Activated naive CD4-positive, alpha-beta T cell treated with anti-CD3 and anti-CD28 coated beads for 36 hours (primary cell): ENCODE data around the gene CEACAM8. TPM values are rescaled to one million over a fixed set of nuclear protein-coding genes. Genes with fewer than 3 reads are reported as not detected.
"Not testable (repeated sequence)": the region's sequence is repeated elsewhere in the genome, so short reads cannot be mapped to it uniquely, and the experiment has no call there.

Source experiments
- CTCF ChIA-PET: fragments of 350-600 bp; sonication (Branson Sonifier 250); formaldehyde crosslinking; loops from one replicate; lab custom pipeline; 2021; ENCODE audit warnings: antibody characterized with exemption; lab: Charles Lee
- DNase-seq: peaks from one replicate; pipeline ENCODE4 v3.0.0-alpha.2; 2020
- H3K27ac Mint-ChIP-seq: one replicate; pipeline ENCODE4 v1.8.0; 2021; ENCODE audit warnings: mild to moderate bottlenecking, mixed read lengths
- H3K27me3 Mint-ChIP-seq: one replicate; pipeline ENCODE4 v1.8.0; 2021; ENCODE audit warnings: low read depth, mixed read lengths
- H3K36me3 Mint-ChIP-seq: one replicate; pipeline ENCODE4 v1.8.0; 2021; ENCODE audit warnings: low read depth, mixed read lengths
- H3K4me1 Mint-ChIP-seq: one replicate; pipeline ENCODE4 v1.8.0; 2021; ENCODE audit warnings: low read depth, mixed read lengths
- H3K4me3 Mint-ChIP-seq: one replicate; pipeline ENCODE4 v1.8.0; 2021; ENCODE audit warnings: mild to moderate bottlenecking, moderate library complexity, mixed read lengths
- H3K9me3 Mint-ChIP-seq: one replicate; pipeline ENCODE4 v1.8.0; 2021; ENCODE audit warnings: mixed read lengths
- intact Hi-C: fragments of 100-400 bp; cut with micrococcal nuclease; formaldehyde crosslinking; loops from one replicate; pipeline ENCODE4 v1.15.1; 2023
- total RNA-seq, 2 experiments: library from RNA; stranded (reverse); gene quantifications; one replicate each; pipeline ENCODE4 v1.2.3, GENCODE V29; 2021

The CEACAM8 gene
- not detected for total RNA-seq

DNA sequence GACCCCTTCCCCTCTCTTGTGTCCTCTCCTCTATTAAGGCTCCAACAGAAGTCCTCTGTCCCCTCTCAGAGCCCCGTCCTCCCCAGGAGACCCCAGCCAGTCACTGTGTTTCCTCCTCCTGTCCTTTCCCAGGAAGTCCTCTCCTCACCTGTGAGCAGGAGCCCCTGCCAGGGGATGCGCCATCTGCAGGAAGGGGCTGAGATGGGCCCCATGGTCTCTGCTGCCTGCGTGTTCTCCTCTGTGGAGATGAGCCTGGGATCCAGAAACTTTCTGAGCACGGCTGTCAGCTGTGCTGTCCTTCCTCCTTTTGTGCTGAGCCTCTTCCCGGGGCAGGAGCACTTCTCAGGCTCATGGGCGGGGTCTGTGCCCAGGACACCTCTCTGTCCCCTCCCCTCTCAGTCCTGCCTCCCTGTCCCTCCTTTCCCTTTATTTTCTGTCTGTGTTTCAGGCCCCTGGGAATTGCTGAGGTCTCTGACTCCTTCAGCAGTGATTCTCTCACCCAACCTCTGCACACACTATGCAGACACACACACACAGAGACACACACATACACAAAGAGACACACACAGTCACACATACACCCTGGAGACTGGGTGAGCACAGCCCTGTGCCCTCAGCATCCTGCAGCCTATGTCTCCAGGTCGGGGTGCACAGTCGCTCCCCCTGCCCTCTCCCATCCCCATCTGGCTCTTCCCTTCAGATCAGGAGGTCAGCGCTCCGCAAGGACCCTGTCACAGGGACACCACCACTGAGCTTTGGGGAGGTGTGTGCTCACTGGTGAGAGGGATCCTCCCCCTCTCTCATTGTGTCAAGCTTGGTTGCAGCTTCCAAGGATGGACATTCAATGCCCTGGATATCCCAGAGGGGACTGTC is at the start of gene CEACAM8:
Gene CEACAM8 (minus strand): TSS at position 308 of the 873 bp plus-strand sequence. CDS start 96 bp downstream, at position 212.
- Mint-ChIP-seq H3K27ac (no peak within 1 kb of the TSS), H3K36me3 (no peaks in the 10 kb centered on the region), H3K9me3 (no peaks in the 10 kb centered on the region), H3K27me3 (peaks cover 2% of the 10 kb centered on the region), H3K4me1 (no peaks in the 10 kb centered on the region), H3K4me3 (no peak within 1 kb of the TSS)
- CTCF ChIA-PET = interaction anchor here (0.8 to 3.3 kb wide), 4 partner anchors 27 to 67 kb away, joined by 3 to 25 read pairs (median 12); no protein-coding TSS in a partner anchor
- intact Hi-C loops = no loop called here
- no peak for DNase-seq

DNA sequence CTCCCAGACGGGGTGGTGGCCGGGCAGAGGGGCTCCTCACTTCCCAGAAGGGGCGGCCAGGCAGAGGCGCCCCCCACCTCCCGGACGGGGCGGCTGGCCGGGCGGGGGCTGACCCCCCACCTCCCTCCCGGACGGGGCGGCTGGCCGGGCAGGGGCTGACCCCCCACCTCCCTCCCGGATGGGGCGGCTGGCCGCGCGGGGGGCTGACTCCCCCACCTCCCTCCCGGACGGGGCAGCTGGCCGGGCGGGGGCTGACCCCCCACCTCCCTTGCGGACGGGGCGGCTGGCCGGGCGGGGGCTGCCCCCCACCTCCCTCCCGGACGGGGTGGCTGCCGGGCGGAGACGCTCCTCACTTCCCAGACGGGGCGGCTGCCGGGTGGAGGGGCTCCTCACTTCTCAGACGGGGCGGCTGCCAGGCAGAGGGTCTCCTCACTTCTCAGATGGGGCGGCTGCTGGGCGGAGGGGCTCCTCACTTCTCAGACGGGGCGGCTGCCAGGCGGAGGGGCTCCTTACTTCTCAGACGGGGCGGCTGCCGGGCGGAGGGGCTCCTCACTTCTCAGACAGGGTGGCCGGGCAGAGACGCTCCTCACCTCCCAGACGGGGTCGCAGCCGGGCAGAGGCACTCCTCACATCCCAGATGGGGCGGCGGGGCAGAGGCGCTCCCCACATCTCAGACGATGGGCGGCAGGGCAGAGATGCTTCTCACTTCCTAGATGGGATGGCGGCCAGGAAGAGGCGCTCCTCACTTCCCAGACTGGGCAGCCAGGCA is 44.8 kb upstream of the CEACAM8 start:
- H3K4me1 Mint-ChIP-seq, H3K4me3 Mint-ChIP-seq, CTCF ChIA-PET, H3K9me3 Mint-ChIP-seq, DNase-seq, H3K27ac Mint-ChIP-seq, H3K36me3 Mint-ChIP-seq: not testable (repeated sequence)
- H3K27me3 Mint-ChIP-seq = peaks cover 15% of the 10 kb centered on the region
- intact Hi-C loops = loop anchor here (10.0 kb wide), 1 partner anchor 135 kb away; no protein-coding TSS in a partner anchor

DNA sequence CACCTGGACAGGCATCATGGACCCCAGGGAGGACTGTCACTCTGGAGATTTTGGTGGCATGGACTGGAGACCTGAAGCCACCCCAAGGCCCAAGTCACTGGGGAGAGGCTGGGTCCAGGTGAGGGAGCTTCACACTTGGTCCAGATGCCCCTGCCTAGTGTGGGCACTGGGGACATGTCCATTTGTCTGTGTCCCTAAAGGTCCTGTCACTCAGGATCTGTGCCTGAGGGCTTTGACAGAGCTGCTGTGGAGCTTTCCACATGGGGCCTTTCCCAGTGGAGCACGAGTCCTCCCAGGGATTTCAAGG is 40.5 kb upstream of the CEACAM8 start:
- DNase-seq = no peak
- no peak overlapping the region for H3K27ac Mint-ChIP-seq
- intact Hi-C loops = loop anchor here (10.0 kb wide), 1 partner anchor 140 kb away; no protein-coding TSS in a partner anchor
- H3K9me3 Mint-ChIP-seq = no peaks in the 10 kb centered on the region
- CTCF ChIA-PET = interaction anchor here (0.5 to 1.5 kb wide), 8 partner anchors 11 to 994 kb away, joined by 3 to 5 read pairs (median 3); partner anchors contain the start of gene CEACAM8
- no peak overlapping the region for H3K4me3 Mint-ChIP-seq
- peaks cover 7% of the 10 kb centered on the region for H3K27me3 Mint-ChIP-seq
- no peaks in the 10 kb centered on the region for H3K36me3 Mint-ChIP-seq
- no peaks in the 10 kb centered on the region for H3K4me1 Mint-ChIP-seq

DNA sequence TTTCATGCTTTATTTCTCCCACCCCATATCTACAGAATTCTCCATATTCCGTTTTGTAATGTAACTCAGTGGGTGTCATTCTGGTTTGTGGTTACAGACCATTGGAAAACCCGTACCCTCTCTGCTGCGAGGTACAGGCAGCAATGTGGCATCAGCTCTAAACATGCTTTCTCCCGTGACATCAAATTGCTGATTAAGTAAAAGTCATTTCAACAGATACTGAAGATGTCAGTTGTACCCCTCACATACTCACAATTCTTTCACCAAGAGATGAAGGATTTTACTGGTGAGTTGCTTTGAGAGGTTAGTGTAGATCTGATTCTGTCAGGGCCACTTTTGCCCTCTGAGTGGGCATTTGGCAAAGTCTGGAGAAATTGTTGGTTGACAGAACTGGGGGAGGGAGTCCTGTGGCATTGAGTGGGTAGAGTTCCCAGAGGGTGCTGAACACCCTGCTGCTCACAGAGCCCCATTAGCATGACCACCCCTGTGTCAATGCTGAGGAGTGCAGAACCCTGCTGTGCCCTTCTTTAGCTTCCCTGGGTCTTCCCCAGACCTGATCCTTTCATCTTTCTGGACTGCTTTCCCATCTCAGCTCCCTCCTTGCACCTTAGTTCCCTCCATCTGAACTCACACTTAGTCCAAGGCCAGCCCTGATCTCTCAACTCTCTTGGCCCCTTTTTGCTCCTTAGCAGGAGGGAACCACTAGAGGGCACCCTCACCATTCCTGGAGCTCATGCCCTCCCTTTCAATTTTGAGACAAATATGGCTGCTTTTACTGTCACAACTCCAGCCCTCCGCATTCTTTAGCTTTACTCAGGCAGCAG is 39.9 kb upstream of the CEACAM8 start:
- H3K27me3 Mint-ChIP-seq = peaks cover 7% of the 10 kb centered on the region
- CTCF ChIA-PET = interaction anchor here (0.5 to 1.5 kb wide), 9 partner anchors 11 to 993 kb away, joined by 3 to 5 read pairs (median 3); partner anchors contain the start of gene CEACAM8
- H3K27ac Mint-ChIP-seq = no peak overlapping the region
- H3K4me3 Mint-ChIP-seq = no peak overlapping the region
- no peaks in the 10 kb centered on the region for H3K9me3 Mint-ChIP-seq
- no peaks in the 10 kb centered on the region for H3K36me3 Mint-ChIP-seq
- intact Hi-C loops = loop anchor here (10.0 kb wide), 1 partner anchor 140 kb away; no protein-coding TSS in a partner anchor
- H3K4me1 Mint-ChIP-seq = no peaks in the 10 kb centered on the region
- DNase-seq = peak; percentile 68

DNA sequence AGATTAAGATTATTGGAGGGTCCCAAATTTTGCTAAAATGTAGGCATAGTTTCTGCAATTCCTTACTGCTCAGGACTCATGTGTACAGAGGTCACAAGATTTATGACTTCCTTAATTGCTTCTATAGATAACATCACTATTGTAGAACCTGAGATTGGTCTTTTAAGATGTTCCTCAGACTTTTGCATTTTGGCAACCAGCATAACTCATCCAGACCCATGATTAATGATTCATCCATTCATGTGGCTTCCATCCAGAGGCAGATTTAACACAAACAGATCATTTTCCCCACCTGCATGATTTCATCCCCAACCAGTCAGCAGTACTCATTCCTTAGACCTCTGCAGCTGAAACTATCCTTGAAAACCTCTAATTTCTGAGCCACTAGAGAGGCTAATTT is 34.5 kb upstream of the CEACAM8 start:
- Mint-ChIP-seq H3K4me1 (peaks cover 7% of the 10 kb centered on the region), H3K9me3 (no peaks in the 10 kb centered on the region), H3K27ac (no peak overlapping the region), H3K36me3 (no peaks in the 10 kb centered on the region), H3K27me3 (peaks cover 4% of the 10 kb centered on the region), H3K4me3 (no peak overlapping the region)
- intact Hi-C loops = no loop called here
- CTCF ChIA-PET = interaction anchor here (1.3 kb wide), 1 partner anchor 32 kb away, joined by 3 read pairs; no protein-coding TSS in a partner anchor
- no peak for DNase-seq

DNA sequence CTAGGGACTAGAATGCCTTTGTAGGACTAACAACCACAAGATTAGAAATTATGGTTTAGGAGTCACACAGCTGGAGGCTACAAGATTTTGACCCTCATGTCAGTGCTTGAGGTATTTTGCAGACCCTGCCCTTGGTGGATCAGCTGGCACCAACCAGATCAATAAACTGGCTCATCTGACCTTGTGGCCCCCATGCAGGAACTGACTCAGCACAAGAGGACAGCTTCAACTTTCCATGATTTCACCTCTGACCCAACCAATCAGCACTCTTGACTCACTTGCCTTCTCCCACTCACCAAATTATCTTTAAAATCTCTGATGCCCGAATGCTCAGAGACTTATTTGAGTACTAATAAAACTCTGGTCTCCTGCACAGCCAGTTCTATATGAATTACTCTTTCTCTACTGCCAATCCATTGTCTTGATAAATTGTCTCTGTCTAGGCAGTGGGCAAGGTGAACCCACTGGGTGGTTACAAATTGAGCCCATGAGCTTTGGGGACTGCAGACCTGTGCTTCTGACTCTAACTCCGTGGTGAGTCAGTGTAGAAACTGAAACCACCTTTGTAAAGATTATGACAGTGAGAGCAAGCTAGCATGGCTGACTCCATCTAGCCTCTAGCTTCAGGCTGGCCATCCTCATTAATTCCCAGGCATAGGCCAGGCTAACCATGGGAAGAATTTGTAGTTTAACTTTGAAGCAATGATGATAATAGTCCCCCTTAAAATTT is 33.9 kb upstream of the CEACAM8 start:
- Mint-ChIP-seq H3K27ac (no peak overlapping the region), H3K9me3 (no peaks in the 10 kb centered on the region), H3K36me3 (no peaks in the 10 kb centered on the region), H3K4me3 (no peak overlapping the region), H3K27me3 (peaks cover 4% of the 10 kb centered on the region), H3K4me1 (peaks cover 7% of the 10 kb centered on the region)
- peak; percentile 15 for DNase-seq
- CTCF ChIA-PET = interaction anchor here (0.7 to 1.3 kb wide), 2 partner anchors 31 to 66 kb away, joined by 3 read pairs; no protein-coding TSS in a partner anchor
- intact Hi-C loops = no loop called here

DNA sequence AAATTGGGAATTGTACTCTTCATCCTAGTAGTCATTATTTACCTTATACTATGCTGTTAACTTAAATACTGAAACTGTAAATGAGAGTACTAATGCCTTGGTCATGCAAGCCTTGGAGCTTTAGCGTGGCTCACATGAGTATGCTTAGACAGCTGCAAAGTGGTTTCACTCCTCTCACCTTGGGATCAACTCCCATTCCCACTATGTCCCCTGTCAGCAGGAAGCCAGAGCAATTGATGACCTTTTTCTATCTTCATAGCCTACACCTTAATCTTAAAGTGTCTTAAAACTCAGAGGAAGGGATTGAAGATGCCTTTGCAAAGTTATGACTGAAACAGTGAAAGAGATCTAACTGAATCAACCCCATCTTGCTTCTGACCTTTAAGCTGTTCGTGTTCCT is 33.2 kb upstream of the CEACAM8 start:
- CTCF ChIA-PET = interaction anchor here (0.6 to 1.3 kb wide), 3 partner anchors 31 to 151 kb away, joined by 3 to 4 read pairs (median 3); no protein-coding TSS in a partner anchor
- intact Hi-C loops = no loop called here
- Mint-ChIP-seq H3K27ac (no peak overlapping the region), H3K36me3 (no peaks in the 10 kb centered on the region), H3K4me1 (peaks cover 7% of the 10 kb centered on the region), H3K9me3 (no peaks in the 10 kb centered on the region), H3K27me3 (peaks cover 4% of the 10 kb centered on the region), H3K4me3 (no peak overlapping the region)
- no peak for DNase-seq

DNA sequence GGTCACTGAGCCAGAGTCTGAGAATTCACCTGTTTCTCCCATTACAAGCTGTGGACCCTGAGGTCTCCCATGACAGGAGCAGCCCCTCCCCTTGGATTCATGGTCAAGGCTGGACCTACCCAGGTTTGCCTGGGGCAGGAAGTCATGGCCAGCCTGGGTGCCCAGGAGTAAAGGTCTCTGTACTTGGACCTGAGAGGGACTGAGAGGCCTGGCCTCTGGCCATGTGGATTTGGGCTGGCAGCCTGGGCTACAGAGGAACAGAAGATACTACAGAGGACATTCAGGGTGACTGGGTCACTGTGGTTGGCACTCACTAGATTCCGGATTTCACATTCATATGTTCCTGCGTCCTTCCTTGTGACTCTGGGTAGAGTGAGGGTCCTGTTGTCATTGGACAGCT is 31.5 kb upstream of the CEACAM8 start:
- H3K27me3 Mint-ChIP-seq = peaks cover 4% of the 10 kb centered on the region
- no peak overlapping the region for H3K27ac Mint-ChIP-seq
- no peaks in the 10 kb centered on the region for H3K9me3 Mint-ChIP-seq
- H3K36me3 Mint-ChIP-seq = no peaks in the 10 kb centered on the region
- no peak overlapping the region for H3K4me3 Mint-ChIP-seq
- DNase-seq = no peak
- CTCF ChIA-PET = no interaction called here
- peaks cover 7% of the 10 kb centered on the region for H3K4me1 Mint-ChIP-seq
- intact Hi-C loops = no loop called here

DNA sequence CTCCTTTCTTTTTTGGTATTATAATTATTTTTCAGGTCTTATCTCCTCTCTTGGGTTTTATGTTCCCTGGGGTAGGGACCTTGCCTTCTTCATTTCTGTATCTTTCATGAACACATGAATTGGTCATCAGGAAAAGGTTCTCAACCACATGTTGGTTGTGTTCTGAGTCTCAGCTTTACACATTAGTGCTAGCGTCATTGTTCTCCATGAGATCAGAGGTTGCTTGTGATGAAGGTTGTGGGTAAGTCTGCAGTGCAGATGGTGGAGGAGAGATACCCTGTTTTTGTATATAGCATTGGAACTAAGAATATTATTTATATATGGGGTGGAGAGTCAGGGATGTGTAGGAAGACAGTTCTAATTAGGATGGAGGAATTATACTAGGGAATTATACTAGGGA is 24.5 kb upstream of the CEACAM8 start:
- intact Hi-C loops = no loop called here
- no peak overlapping the region for H3K27ac Mint-ChIP-seq
- no peak overlapping the region for H3K4me3 Mint-ChIP-seq
- CTCF ChIA-PET = no interaction called here
- DNase-seq = no peak
- no peaks in the 10 kb centered on the region for H3K36me3 Mint-ChIP-seq
- no peaks in the 10 kb centered on the region for H3K9me3 Mint-ChIP-seq
- H3K4me1 Mint-ChIP-seq = no peaks in the 10 kb centered on the region
- H3K27me3 Mint-ChIP-seq = peaks cover 8% of the 10 kb centered on the region

DNA sequence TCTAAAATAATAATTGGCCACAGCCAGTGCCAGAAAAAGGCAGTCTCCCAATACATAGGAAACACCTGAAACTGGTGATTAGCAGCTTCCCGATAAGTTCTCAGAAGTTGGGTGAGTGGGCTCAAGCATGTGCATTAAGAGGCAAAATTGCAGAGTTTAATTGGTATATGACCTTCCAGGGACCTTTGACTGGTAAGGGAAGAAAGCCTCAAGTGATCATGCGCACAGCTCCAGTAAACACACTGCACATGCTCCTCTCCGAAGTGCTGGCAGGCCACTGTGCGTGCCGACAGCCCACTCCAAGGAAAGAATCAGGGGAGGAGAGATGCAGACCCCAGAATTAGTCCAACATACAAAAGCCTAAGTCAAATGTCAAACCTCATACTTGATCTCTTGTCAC is 18.9 kb upstream of the CEACAM8 start:
- Mint-ChIP-seq H3K27me3 (peaks cover 6% of the 10 kb centered on the region), H3K9me3 (no peaks in the 10 kb centered on the region), H3K4me3 (no peak overlapping the region), H3K36me3 (no peaks in the 10 kb centered on the region), H3K27ac (no peak overlapping the region), H3K4me1 (no peaks in the 10 kb centered on the region)
- intact Hi-C loops = no loop called here
- no peak for DNase-seq
- CTCF ChIA-PET = no interaction called here

DNA sequence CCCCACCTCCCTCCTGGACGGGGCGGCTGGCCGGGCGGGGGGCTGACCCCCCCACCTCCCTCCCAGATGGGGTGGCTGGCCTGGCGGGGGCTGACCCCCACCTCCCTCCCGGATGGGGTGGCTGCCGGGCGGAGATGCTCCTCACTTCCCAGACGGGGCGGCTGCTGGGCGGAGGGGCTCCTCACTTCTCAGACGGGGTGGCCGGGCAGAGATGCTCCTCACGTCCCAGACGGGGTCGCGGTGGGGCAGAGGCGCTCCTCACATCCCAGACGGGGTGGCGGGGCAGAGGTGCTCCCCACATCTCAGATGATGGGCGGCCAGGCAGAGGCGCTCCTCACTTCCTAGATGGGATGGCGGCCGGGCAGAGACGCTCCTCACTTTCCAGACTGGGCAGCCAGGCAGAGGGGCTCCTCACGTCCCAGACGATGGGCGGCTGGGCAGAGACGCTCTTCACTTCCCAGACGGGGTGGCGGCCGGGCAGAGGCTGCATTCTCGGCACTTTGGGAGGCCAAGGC is 15.7 kb upstream of the CEACAM8 start:
- H3K4me3 Mint-ChIP-seq, H3K9me3 Mint-ChIP-seq, H3K36me3 Mint-ChIP-seq, CTCF ChIA-PET, DNase-seq, H3K27me3 Mint-ChIP-seq, H3K4me1 Mint-ChIP-seq, H3K27ac Mint-ChIP-seq, intact Hi-C loops: not testable (repeated sequence)
